Measurements from ENCODE around the gene LAD1. TPM values are rescaled to one million over a fixed set of nuclear protein-coding genes. Genes with fewer than 3 reads are reported as not detected.

LAD1 gene, protein sequence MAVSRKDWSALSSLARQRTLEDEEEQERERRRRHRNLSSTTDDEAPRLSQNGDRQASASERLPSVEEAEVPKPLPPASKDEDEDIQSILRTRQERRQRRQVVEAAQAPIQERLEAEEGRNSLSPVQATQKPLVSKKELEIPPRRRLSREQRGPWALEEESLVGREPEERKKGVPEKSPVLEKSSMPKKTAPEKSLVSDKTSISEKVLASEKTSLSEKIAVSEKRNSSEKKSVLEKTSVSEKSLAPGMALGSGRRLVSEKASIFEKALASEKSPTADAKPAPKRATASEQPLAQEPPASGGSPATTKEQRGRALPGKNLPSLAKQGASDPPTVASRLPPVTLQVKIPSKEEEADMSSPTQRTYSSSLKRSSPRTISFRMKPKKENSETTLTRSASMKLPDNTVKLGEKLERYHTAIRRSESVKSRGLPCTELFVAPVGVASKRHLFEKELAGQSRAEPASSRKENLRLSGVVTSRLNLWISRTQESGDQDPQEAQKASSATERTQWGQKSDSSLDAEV
- total RNA-seq = under 1 TPM in 6 of 8 experiments, not detected in 2; 0.09 to 0.66 (median 0.16) TPM

DNA sequence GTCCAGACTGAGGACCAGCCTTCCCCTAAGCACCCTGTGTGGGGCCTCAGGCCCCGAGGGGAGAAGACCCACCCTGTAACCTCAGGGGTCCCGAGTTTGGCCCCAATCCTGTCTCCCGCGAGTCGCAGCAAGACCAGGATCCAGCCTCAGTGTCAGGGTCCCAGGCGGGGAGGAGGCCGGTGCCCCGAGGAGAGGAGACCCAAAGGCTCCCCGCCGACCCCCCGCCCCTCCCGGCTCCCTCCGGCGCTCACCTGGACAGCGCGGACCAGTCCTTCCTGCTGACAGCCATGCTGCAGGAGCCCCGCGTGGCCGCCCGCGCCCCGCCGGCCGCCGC is at the start of gene LAD1:
LAD1 (minus strand) TSS at position 307 of the 334 bp plus-strand sequence; CDS start at position 289, 18 bp downstream.
- 30% methylated on average over 4 of the region's 25 CpGs; no CpG with 5 or more reads in 9 of the 10 experiments for WGBS, 10 experiments
- ATAC-seq (replicated peaks in 6 of 8) = peak in 1 of 8 experiments; percentile 50
- in situ Hi-C loops (cut with MboI; ENCODE audit: low pct_unique_long_range_greater_than_20kb in 2 of 9, low sequenced_read_pairs in 9 of 9, unreplicated experiment in 9 of 9) = no loop called here
- Histone ChIP-seq H3K27ac (no peak within 1 kb of the TSS), H3K4me1 (replicated peaks in 1 of 2) (no peaks in the 10 kb centered on the region), H3K4me3 (peak within 1 kb of the TSS in 3 of 5 donors; percentile 4 to 11 (median 4))

DNA sequence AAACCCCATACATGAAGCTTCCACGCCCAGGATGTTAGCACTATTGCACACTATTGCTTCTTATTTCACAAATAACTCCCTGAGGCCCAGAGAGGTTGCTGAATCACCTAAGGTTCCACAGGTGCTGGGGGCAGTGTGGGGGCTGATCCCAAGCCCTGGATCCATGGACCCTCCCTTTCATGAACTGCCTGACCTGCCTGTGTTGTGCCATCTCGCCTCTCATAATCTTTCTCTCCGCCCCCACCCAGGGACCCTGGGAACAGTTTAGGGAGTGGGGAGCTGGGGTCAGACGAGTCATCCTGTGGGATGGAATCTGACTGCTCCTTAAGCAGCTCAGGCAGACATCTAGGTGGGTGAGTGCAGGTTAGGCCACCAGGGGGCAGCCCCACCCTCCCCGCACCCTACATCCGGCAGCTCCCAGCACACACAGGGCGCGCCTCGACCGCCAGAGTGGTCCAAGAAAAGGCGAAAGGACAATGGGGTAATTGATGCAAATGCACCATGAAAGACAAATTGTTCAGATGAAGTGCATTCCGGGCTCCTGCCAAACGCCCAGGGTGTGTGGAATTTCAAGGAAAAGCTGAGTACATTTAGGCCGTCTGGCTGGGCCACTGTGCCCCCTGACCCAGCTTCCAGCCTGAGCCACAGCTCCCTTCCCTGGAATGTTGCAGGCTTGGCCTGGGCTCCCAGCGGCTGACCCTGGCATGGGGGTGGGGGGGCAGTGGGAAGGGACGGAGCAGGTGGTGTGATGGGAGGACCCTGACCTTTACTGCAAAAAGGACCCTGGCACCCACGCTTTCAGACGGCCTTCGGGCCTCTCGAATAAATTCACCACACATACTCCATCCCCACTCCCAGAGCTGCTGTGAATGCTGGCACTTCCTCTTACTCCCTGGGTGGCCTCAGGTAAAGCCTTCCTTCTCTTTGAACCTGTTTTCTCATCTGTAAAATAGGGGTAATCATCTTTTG is 49.1 kb upstream of the LAD1 start:
- ATAC-seq (replicated peaks in 6 of 8) = peak; percentile 81 to 97 (median 85)
- Histone ChIP-seq H3K4me1 (replicated peaks in 1 of 2) (peaks cover 25 to 30% of the 10 kb centered on the region in 2 donors), H3K27ac (no peak overlapping the region), H3K4me3 (no peak overlapping the region)
- in situ Hi-C loops (cut with MboI; ENCODE audit: low pct_unique_long_range_greater_than_20kb in 2 of 9, low sequenced_read_pairs in 9 of 9, unreplicated experiment in 9 of 9) = loop anchor here in 1 of 9 experiments (10.0 kb wide), 1 partner anchor 67 kb away; no protein-coding TSS in a partner anchor
- 0 to 100% (median 36%) methylated on average over 1 to 14 of the region's 20 CpGs; no CpG with 5 or more reads in 1 of the 10 experiments for WGBS, 10 experiments

- peaks cover 14 to 19% of the 10 kb centered on the region in 2 donors for H3K4me1 ChIP-seq (replicated peaks in 1 of 2)
- no peak for ATAC-seq (replicated peaks in 6 of 8)
- no peak overlapping the region for H3K4me3 ChIP-seq
- in situ Hi-C loops (cut with MboI; ENCODE audit: low pct_unique_long_range_greater_than_20kb in 2 of 9, low sequenced_read_pairs in 9 of 9, unreplicated experiment in 9 of 9) = loop anchor here in 1 of 9 experiments (10.0 kb wide), 1 partner anchor 69 kb away; no protein-coding TSS in a partner anchor
- H3K27ac ChIP-seq = no peak overlapping the region
- 91 to 100% (median 98%) methylated on average over 1 to 6 of the region's 6 CpGs; no CpG with 5 or more reads in 4 of the 10 experiments for WGBS, 10 experiments
Measured at GRCh38 chr1:201445310-201445709, 46.2 kb upstream of the LAD1 start.

DNA sequence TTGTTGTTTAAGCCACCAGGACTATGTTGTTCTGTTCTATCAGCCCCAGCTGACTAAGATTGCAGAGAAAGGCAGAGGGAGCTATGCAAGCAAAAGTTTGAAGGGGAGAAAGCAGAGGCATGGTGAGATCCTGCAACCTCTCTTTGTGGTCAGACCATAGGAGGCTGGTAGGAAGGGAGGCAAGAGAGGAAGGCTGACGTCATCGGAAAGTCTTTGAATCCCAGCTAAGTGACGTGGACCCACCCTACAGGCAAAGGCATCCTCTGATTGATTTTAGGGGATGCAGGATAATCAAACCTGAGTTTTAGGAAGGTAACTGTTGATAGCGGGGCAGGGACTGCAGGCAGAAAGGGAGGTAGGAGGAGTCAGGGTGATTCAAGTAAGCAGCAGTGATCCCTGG is 45.7 kb upstream of the LAD1 start:
- no peak overlapping the region for H3K4me3 ChIP-seq
- no peak for ATAC-seq (replicated peaks in 6 of 8)
- no peak overlapping the region for H3K27ac ChIP-seq
- 60 to 100% (median 89%) methylated on average over 1 to 4 of the region's 4 CpGs; no CpG with 5 or more reads in 3 of the 10 experiments for WGBS, 10 experiments
- in situ Hi-C loops (cut with MboI; ENCODE audit: low pct_unique_long_range_greater_than_20kb in 2 of 9, low sequenced_read_pairs in 9 of 9, unreplicated experiment in 9 of 9) = loop anchor here in 1 of 9 experiments (10.0 kb wide), 1 partner anchor 70 kb away; no protein-coding TSS in a partner anchor
- peaks cover 11 to 14% of the 10 kb centered on the region in 2 donors for H3K4me1 ChIP-seq (replicated peaks in 1 of 2)

GRCh38 chr1:201443747-201444146 is 44.6 kb upstream of the LAD1 start:
- no peak overlapping the region for H3K4me3 ChIP-seq
- 40 to 92% (median 89%) methylated on average over 1 to 4 of the region's 7 CpGs; no CpG with 5 or more reads in 4 of the 10 experiments for WGBS, 10 experiments
- H3K4me1 ChIP-seq (replicated peaks in 1 of 2) = peaks cover 6 to 10% of the 10 kb centered on the region in 2 donors
- no peak for ATAC-seq (replicated peaks in 6 of 8)
- no peak overlapping the region for H3K27ac ChIP-seq
- in situ Hi-C loops (cut with MboI; ENCODE audit: low pct_unique_long_range_greater_than_20kb in 2 of 9, low sequenced_read_pairs in 9 of 9, unreplicated experiment in 9 of 9) = loop anchor here in 1 of 9 experiments (10.0 kb wide), 1 partner anchor 71 kb away; no protein-coding TSS in a partner anchor

- in situ Hi-C loops (cut with MboI; ENCODE audit: low pct_unique_long_range_greater_than_20kb in 2 of 9, low sequenced_read_pairs in 9 of 9, unreplicated experiment in 9 of 9) = no loop called here
- Histone ChIP-seq H3K27ac (no peak overlapping the region), H3K4me3 (no peak overlapping the region), H3K4me1 (replicated peaks in 1 of 2) (peaks cover 0 to 7% of the 10 kb centered on the region in 2 donors)
- no peak for ATAC-seq (replicated peaks in 6 of 8)
- WGBS, 10 experiments = 29 to 100% (median 90%) methylated on average over 1 to 3 of the region's 3 CpGs; no CpG with 5 or more reads in 1 of the 10 experiments
Measured at GRCh38 chr1:201436969-201437368, 37.8 kb upstream of the LAD1 start.

DNA sequence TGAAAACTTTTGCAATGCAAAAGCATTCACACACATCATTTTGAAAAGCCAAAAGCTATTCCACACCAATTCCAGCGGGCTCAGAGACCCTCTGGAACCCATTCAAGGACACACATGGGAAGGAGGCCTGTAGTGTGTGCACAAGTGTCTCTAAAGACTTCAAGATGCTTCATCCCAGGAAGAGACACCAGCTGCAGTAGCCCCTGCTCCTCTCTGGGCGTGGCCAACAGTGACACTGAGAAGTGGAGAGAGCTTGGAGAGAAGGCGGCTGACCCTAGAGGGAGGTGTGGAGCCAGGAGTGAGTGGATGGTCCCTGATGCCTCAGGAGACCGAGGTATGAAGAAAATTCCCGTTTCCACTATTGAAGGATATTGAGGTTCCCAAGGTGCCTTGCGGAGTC is 37.3 kb upstream of the LAD1 start:
- WGBS, 10 experiments = 21 to 70% (median 65%) methylated on average over 1 to 6 of the region's 6 CpGs; no CpG with 5 or more reads in 2 of the 10 experiments
- peaks cover 0 to 10% of the 10 kb centered on the region in 2 donors for H3K4me1 ChIP-seq (replicated peaks in 1 of 2)
- no peak overlapping the region for H3K4me3 ChIP-seq
- no peak overlapping the region for H3K27ac ChIP-seq
- peak in 7 of 8 experiments; percentile 31 to 68 (median 38) for ATAC-seq (replicated peaks in 6 of 8)
- in situ Hi-C loops (cut with MboI; ENCODE audit: low pct_unique_long_range_greater_than_20kb in 2 of 9, low sequenced_read_pairs in 9 of 9, unreplicated experiment in 9 of 9) = no loop called here

- ATAC-seq (replicated peaks in 6 of 8) = no peak
- WGBS, 10 experiments = 34 to 100% (median 92%) methylated on average over 2 to 3 of the region's 3 CpGs; no CpG with 5 or more reads in 2 of the 10 experiments
- Histone ChIP-seq H3K4me1 (replicated peaks in 1 of 2) (peaks cover 2 to 19% of the 10 kb centered on the region in 2 donors), H3K4me3 (no peak overlapping the region), H3K27ac (no peak overlapping the region)
- in situ Hi-C loops (cut with MboI; ENCODE audit: low pct_unique_long_range_greater_than_20kb in 2 of 9, low sequenced_read_pairs in 9 of 9, unreplicated experiment in 9 of 9) = no loop called here
Measured at GRCh38 chr1:201434266-201434665, 35.1 kb upstream of the LAD1 start.

DNA sequence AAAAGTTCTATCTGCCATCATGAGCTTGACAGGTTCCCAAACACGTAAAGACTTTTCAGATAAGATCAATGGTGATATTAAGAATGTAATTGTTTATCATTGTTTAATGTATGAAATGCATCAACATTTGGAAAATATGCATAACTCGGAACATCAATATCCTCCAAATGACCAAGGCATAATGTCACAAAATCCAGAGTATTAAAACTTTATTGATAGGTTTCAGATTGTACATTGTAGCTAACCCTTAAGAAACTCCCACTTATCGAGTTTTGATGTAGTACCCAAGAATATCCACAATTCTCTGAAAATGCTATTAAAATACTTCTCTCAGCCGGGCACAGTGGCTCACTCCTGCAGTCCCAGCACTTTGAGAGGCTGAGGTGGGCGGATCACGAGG is 34.5 kb upstream of the LAD1 start:
- Histone ChIP-seq H3K4me3 (no peak overlapping the region), H3K27ac (no peak overlapping the region), H3K4me1 (replicated peaks in 1 of 2) (peaks cover 2 to 19% of the 10 kb centered on the region in 2 donors)
- ATAC-seq (replicated peaks in 6 of 8) = no peak
- WGBS, 10 experiments = 47 to 100% (median 88%) methylated on average over 1 to 6 of the region's 6 CpGs
- in situ Hi-C loops (cut with MboI; ENCODE audit: low pct_unique_long_range_greater_than_20kb in 2 of 9, low sequenced_read_pairs in 9 of 9, unreplicated experiment in 9 of 9) = no loop called here

DNA sequence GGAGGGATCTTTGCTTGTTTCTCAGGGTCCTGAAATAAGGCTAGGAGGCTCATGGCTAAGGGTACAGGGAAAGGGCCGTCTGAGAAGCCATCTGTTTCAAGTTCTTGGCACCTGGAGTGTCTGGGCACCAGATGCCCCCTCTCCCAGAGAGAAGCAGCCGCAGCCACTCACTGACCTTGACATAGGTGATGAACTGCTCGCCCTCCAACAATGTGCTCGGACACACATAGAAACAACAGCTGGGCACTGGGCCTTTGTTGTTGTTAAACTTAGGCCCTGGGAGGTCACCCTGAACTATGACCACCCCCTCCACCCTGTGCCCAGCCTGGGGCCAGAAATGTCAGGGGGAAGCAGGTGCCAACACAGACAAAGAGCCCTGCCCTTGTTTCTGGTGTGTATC is 31.7 kb upstream of the LAD1 start:
- 33 to 80% (median 62%) methylated on average over 1 to 4 of the region's 4 CpGs; no CpG with 5 or more reads in 5 of the 10 experiments for WGBS, 10 experiments
- no peak overlapping the region for H3K27ac ChIP-seq

DNA sequence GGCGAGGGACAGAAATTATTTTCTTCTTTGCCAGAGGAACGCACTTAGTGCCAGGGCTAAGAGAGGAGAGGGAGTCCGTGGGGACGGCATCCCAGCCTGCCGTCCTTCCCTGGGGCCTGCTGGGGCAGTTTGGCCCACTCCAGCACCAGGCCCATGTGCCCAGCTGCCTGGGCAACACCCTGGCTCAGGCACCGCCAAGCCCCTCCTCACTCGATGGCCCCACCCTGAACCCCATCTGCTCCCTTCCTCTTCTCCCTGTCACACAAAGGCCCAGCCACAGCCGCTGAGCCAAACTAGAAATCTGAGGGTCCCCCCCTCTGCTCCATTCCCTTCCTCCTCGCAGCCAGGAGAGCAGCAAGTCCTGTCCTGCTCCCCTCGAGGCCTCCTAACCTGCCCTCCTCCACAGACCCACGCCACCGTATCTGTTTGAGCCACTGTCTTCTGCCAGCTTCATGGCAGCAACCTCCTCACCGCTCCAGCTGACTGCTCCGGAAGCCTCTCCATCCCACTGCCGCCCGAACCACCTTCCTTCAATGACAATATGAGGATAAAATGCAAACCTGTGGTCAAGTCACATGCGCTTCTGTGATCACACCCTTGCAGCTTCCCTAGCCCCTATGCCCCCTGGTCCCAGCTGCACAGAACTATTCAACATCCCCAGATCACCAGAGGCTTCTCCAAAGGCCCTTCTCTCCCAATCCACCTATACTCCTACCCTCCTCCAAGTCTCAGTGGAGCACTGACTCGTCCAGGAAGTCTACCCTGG is 30.8 kb upstream of the LAD1 start:
- Histone ChIP-seq H3K4me1 (replicated peaks in 1 of 2) (peaks cover 2 to 18% of the 10 kb centered on the region in 2 donors), H3K4me3 (no peak overlapping the region), H3K27ac (no peak overlapping the region)
- 40 to 92% (median 72%) methylated on average over 3 to 15 of the region's 18 CpGs; no CpG with 5 or more reads in 2 of the 10 experiments for WGBS, 10 experiments
- ATAC-seq (replicated peaks in 6 of 8) = peak in 3 of 8 experiments; percentile 17 to 27 (median 20)
- in situ Hi-C loops (cut with MboI; ENCODE audit: low pct_unique_long_range_greater_than_20kb in 2 of 9, low sequenced_read_pairs in 9 of 9, unreplicated experiment in 9 of 9) = no loop called here

More for the DNA sequence above, 31.7 kb upstream of the LAD1 start:
- peak in 3 of 8 experiments; percentile 2 to 17 (median 8) for ATAC-seq (replicated peaks in 6 of 8)
- H3K4me3 ChIP-seq = no peak overlapping the region
- H3K4me1 ChIP-seq (replicated peaks in 1 of 2) = peaks cover 2 to 21% of the 10 kb centered on the region in 2 donors
- in situ Hi-C loops (cut with MboI; ENCODE audit: low pct_unique_long_range_greater_than_20kb in 2 of 9, low sequenced_read_pairs in 9 of 9, unreplicated experiment in 9 of 9) = no loop called here

GRCh38 chr1:201427963-201428362 is 28.8 kb upstream of the LAD1 start:
- peak in 1 of 8 experiments; percentile 23 for ATAC-seq (replicated peaks in 6 of 8)
- WGBS, 10 experiments = 57 to 100% (median 90%) methylated on average over 1 of the region's 6 CpGs; no CpG with 5 or more reads in 6 of the 10 experiments
- no peak overlapping the region for H3K4me3 ChIP-seq
- H3K4me1 ChIP-seq (replicated peaks in 1 of 2) = peaks cover 2 to 18% of the 10 kb centered on the region in 2 donors
- in situ Hi-C loops (cut with MboI; ENCODE audit: low pct_unique_long_range_greater_than_20kb in 2 of 9, low sequenced_read_pairs in 9 of 9, unreplicated experiment in 9 of 9) = no loop called here
- H3K27ac ChIP-seq = no peak overlapping the region
